ENCODE measurements around the gene RNF167.

RNF167 gene

DNA sequence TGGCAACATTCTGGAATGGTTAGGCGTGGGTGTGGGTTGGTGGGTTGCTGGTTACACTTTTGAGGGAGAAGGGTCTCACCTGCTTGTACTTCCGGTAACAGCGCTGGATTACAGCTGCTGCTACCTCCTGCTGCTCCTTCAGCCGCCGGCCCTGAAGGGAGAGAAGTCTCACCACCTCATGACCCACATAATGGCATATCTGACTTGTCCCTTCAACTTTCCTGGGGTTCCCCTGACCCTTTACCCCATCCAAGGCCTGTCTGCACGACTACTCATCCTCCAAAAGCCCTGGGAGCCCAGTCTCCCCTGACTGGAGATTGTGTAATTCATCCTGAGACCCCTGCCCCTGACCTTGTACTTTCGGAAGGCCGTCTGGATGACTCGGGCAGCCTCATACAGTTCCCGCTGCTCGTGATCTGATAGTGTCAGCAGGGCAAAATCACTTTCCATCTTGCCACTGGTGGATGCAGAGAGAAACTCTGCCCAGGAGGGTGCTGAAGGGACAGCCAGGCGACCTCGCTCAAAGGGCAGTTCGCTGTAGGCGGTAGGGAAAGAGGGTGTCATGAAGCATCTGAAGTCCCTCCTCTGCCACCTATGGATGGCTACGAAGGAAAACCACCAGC lies 29.6 kb downstream of the RNF167 start:
- no peak overlapping the region for H3K4me3 ChIP-seq (ENCODE audit: control insufficient read depth, low read depth, low read length)
- peak; percentile 53 for DNase-seq (ENCODE audit: low read depth)
- TF ChIP-seq, protein P1, sequence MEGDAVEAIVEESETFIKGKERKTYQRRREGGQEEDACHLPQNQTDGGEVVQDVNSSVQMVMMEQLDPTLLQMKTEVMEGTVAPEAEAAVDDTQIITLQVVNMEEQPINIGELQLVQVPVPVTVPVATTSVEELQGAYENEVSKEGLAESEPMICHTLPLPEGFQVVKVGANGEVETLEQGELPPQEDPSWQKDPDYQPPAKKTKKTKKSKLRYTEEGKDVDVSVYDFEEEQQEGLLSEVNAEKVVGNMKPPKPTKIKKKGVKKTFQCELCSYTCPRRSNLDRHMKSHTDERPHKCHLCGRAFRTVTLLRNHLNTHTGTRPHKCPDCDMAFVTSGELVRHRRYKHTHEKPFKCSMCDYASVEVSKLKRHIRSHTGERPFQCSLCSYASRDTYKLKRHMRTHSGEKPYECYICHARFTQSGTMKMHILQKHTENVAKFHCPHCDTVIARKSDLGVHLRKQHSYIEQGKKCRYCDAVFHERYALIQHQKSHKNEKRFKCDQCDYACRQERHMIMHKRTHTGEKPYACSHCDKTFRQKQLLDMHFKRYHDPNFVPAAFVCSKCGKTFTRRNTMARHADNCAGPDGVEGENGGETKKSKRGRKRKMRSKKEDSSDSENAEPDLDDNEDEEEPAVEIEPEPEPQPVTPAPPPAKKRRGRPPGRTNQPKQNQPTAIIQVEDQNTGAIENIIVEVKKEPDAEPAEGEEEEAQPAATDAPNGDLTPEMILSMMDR (conservative IDR thresholded peaks at IDR 0.05; ENCODE audit: control insufficient read depth, insufficient read depth, low read depth, low read length) = no peak

DNA sequence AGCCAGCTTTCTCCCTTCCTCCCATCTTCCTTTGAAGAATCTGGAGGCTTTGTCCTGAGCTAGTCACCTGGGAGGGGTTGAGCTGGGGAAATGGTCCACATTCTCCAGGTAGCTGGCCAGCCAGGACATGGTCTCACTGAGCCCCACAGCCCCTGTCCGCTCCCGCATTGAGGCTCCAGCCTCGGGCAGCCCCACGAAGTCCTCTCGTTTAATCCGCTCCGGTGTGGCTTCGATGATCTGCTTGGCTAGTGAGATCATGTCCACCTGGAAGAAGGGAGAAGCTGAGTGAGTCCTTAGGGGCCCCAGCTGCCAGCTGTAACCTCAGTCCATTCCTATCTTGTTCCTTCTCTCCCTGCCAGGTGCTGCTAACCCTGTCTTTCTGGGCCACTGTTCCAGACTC lies 30.2 kb downstream of the RNF167 start:
- H3K4me3 ChIP-seq (ENCODE audit: control insufficient read depth, low read depth, low read length) = no peak overlapping the region
- TF ChIP-seq, protein P1 (conservative IDR thresholded peaks at IDR 0.05; ENCODE audit: control insufficient read depth, insufficient read depth, low read depth, low read length) = no peak

DNA sequence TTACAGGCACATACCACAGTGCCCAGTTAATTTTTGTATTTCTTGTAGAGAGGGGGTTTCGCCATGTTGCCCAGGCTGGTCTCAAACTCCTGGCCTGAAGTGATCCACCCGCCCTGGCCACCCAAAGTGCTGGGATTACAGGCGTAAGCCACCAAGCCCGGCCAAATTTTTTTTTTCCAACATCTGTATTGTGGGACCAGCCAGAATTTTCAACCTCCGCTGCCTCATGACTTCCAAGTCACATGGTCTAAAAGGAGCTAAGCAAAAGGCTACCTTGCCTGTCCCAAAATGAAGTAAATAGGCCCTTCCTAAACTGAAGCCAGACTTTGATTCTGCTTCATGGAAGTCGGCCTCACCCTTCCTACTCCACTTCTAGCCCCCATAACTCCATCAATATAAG lies 31.8 kb downstream of the RNF167 start:
- TF ChIP-seq, protein P1 (conservative IDR thresholded peaks at IDR 0.05; ENCODE audit: control insufficient read depth, insufficient read depth, low read depth, low read length) = no peak
- no peak overlapping the region for H3K4me3 ChIP-seq (ENCODE audit: control insufficient read depth, low read depth, low read length)
- no peak for DNase-seq (ENCODE audit: low read depth)

More for the DNA sequence above, 30.2 kb downstream of the RNF167 start:
- DNase-seq (ENCODE audit: low read depth) = no peak

DNA sequence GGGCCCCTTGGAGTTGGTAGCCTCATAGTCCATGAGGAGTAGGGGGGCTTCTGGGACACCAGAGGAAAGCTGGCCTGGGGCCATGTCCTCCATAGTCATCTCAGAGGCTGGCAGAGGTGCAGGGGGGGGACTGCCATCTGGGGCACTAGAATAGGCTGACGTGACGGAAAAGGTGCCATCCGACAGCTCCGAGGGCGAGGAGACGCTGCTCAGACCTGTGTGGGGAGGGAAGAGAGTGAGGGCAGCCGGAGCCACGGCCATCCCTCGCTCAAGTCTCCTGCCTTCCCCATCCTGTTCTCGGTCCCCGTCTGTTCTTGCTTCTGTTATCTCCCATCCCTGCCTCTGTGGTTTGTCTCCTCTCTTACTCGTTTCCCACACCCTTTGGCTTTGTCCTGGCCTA lies 32.3 kb downstream of the RNF167 start:
- H3K4me3 ChIP-seq (ENCODE audit: control insufficient read depth, low read depth, low read length) = no peak overlapping the region
- TF ChIP-seq, protein P1 (conservative IDR thresholded peaks at IDR 0.05; ENCODE audit: control insufficient read depth, insufficient read depth, low read depth, low read length) = no peak
- no peak for DNase-seq (ENCODE audit: low read depth)

DNA sequence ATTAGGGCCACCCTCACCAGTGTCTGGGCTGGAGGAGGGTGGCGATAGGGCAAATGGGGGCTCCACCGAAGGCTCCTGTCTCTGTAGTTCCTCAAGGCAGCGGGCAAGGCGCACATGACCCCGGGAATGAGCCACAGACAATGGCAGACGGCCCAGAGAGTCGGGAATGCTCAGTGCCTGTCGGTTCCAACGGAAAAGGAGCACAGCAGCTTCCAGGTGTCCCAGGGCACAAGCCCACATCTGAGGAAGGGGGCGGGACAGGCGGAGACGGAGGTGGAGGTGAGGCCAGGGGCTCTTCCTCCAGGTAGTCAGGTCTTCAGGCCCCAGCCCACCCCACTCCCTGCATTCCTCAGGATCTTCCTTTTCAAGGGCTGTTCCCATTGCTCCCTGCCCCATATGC lies 32.7 kb downstream of the RNF167 start:
- no peak overlapping the region for H3K4me3 ChIP-seq (ENCODE audit: control insufficient read depth, low read depth, low read length)
- no peak for DNase-seq (ENCODE audit: low read depth)
- TF ChIP-seq, protein P1 (conservative IDR thresholded peaks at IDR 0.05; ENCODE audit: control insufficient read depth, insufficient read depth, low read depth, low read length) = no peak

DNA sequence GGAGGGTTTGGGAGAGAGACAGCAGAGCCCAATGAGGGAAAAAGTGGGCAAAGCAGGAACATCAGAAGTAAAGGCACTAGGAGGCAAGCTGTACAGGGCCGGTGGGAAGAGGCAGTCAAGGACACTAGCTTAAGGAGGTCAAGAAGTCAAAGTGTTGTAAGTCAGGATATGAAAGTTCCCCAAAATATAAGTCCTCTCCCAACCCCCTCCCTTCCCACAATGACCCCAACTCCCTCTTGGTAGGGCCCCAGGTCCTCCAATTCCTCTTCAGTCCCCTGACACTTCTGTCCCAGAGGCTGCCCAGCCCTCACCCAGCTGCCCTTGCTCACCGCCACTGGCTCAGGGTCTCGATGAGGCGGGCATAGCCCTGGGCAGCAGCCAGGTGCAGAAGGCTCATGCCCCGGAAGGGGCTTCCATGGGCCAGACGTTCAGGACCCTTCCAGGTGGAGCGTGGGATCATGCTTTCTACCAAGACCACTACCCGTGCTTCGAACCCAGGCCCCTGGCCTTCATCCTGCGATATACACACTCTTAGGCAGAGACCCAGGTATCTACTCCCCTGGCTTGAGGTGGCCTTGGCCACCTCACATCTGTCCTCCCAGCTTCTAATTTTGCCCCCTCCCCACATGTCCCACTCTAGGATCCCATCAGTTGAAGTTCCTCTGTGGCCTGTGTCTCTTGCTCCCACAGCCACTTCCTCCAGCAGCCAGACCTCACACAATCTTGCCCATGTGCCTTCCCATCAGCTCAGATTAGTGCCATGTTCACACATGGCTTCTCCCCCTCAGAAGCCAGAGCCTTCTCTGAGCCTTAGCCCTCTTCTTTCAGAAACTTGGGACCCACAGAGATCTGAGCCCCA lies 33.4 kb downstream of the RNF167 start:
- no peak overlapping the region for H3K4me3 ChIP-seq (ENCODE audit: control insufficient read depth, low read depth, low read length)
- TF ChIP-seq, protein P1 (conservative IDR thresholded peaks at IDR 0.05; ENCODE audit: control insufficient read depth, insufficient read depth, low read depth, low read length) = no peak
- DNase-seq (ENCODE audit: low read depth) = no peak
